Liver (tissue), 9 donors: ENCODE data around the gene TBC1D14. TPM values are rescaled to one million over a fixed set of nuclear protein-coding genes. Genes with fewer than 3 reads are reported as not detected.

Experiments
- DNase-seq: peaks from one replicate; pipeline ENCODE4 v3.0.0-alpha.2; 2017; ENCODE audit warnings: low spot score
- H3K27ac ChIP-seq, 2 donors: one replicate each; pipeline ENCODE4 v1.7.0; 2013; ENCODE audit warnings: inconsistent platforms in 2 of 2, low read length in 2 of 2, control low read depth in 1 of 2, low read depth in 1 of 2, mild to moderate bottlenecking in 1 of 2
- H3K27me3 ChIP-seq, 4 donors: one replicate each; pipeline versions ENCODE4 v1.6.1 to v1.7.0; 2013; ENCODE audit warnings: low read length in 3 of 4, inconsistent platforms in 1 of 4, mild to moderate bottlenecking in 1 of 4, moderate library complexity in 1 of 4; ENCODE audit not compliant: control insufficient read depth in 4 of 4, insufficient read depth in 4 of 4
- H3K36me3 ChIP-seq, 4 donors: one replicate each; pipeline versions ENCODE4 v1.6.1 to v1.7.0; 2013; ENCODE audit warnings: low read length in 3 of 4, mild to moderate bottlenecking in 3 of 4, low read depth in 1 of 4, moderate library complexity in 1 of 4; ENCODE audit not compliant: control insufficient read depth in 4 of 4, insufficient read depth in 3 of 4
- H3K4me1 ChIP-seq, 4 donors: one replicate each; pipeline versions ENCODE4 v1.6.1 to v1.7.0; 2013; ENCODE audit warnings: low read length in 3 of 4, mild to moderate bottlenecking in 3 of 4, moderate library complexity in 1 of 4; ENCODE audit not compliant: control insufficient read depth in 4 of 4, insufficient read depth in 4 of 4
- H3K4me3 ChIP-seq, 3 donors: one replicate each; pipeline versions ENCODE4 v1.6.1 to v1.7.0; 2013; ENCODE audit warnings: low read length in 3 of 3, control low read depth in 1 of 3, low read depth in 1 of 3, mild to moderate bottlenecking in 1 of 3
- H3K9ac ChIP-seq, 2 donors: one replicate each; pipeline ENCODE4 v1.7.0; 2013; ENCODE audit warnings: low read length in 2 of 2, mild to moderate bottlenecking in 2 of 2, moderate library complexity in 2 of 2, control low read depth in 1 of 2, low read depth in 1 of 2
- H3K9me3 ChIP-seq, 4 donors: one replicate each; pipeline versions ENCODE4 v1.6.1 to v1.7.0; 2013; ENCODE audit warnings: low read length in 3 of 4; ENCODE audit not compliant: control insufficient read depth in 4 of 4
- EGR1 ChIP-seq, 2 donors: IDR thresholded peaks; 2 replicates each; pipeline ENCODE4 v1.6.1; 2016 to 2018; ENCODE audit warnings: antibody characterized with exemption in 2 of 2, low read depth in 2 of 2
- FOXA1 ChIP-seq: IDR thresholded peaks from 2 replicates; pipeline ENCODE4 v1.6.1; 2016; ENCODE audit warnings: antibody characterized with exemption
- FOXA2 ChIP-seq: IDR thresholded peaks from 2 replicates; pipeline ENCODE4 v1.6.1; 2016; ENCODE audit warnings: antibody characterized with exemption
- GABPA ChIP-seq, 2 donors: IDR thresholded peaks in 1 of 2; conservative IDR thresholded peaks in 1 of 2; 2 replicates each; pipeline ENCODE4 v1.6.1; 2016; ENCODE audit warnings: antibody characterized with exemption in 2 of 2, mild to moderate bottlenecking in 1 of 2, moderate library complexity in 1 of 2
- HNF4A ChIP-seq, 2 donors: conservative IDR thresholded peaks; 2 replicates each; pipeline ENCODE4 v1.6.1; 2016; ENCODE audit warnings: antibody characterized with exemption in 2 of 2, mild to moderate bottlenecking in 2 of 2
- HNF4G ChIP-seq: IDR thresholded peaks from 2 replicates; pipeline ENCODE4 v1.6.1; 2016; ENCODE audit warnings: antibody characterized with exemption
- JUND ChIP-seq, 2 donors: IDR thresholded peaks; 2 replicates each; pipeline ENCODE4 v1.6.1; 2016; ENCODE audit warnings: antibody characterized with exemption in 2 of 2
- NR2F2 ChIP-seq: IDR thresholded peaks from 2 replicates; pipeline ENCODE4 v1.6.1; 2016; ENCODE audit warnings: antibody characterized with exemption
- RAD21 ChIP-seq, 2 donors: IDR thresholded peaks; 2 replicates each; pipeline ENCODE4 v1.6.1; 2016; ENCODE audit warnings: antibody characterized with exemption in 2 of 2, mild to moderate bottlenecking in 2 of 2
- RXRA ChIP-seq, 2 donors: IDR thresholded peaks; 2 replicates each; pipeline ENCODE4 v1.6.1; 2017 to 2018; ENCODE audit warnings: antibody characterized with exemption in 2 of 2, mild to moderate bottlenecking in 1 of 2
- SP1 ChIP-seq: IDR thresholded peaks from 2 replicates; pipeline ENCODE4 v1.6.1; 2018; ENCODE audit warnings: antibody characterized with exemption, mild to moderate bottlenecking
- TAF1 ChIP-seq: conservative IDR thresholded peaks from 2 replicates; pipeline ENCODE4 v1.6.1; 2016; ENCODE audit warnings: antibody characterized with exemption, mild to moderate bottlenecking
- YY1 ChIP-seq: IDR thresholded peaks from 2 replicates; pipeline ENCODE4 v1.6.1; 2016; ENCODE audit warnings: antibody characterized with exemption, mild to moderate bottlenecking
- WGBS: extraction: QIAGEN DNeasy Blood & Tissue Kit; methylation state at CpG from one replicate; pipeline ENCODE4 v1.1.7; 2013; 5-methylcytosine and 5-hydroxymethylcytosine counted together
- polyA plus RNA-seq, 2 donors: library from polyadenylated mRNA; stranded (reverse) in 1 of 2; unstranded in 1 of 2; fragments of 200-250 nt in 1 of 2; fragments of >200 nt in 1 of 2; fragmentation: Nextera tagmentation in 1 of 2; extraction: Ambion mirVana in 1 of 2; gene quantifications; one replicate each; pipeline versions ENCODE4 v1.2.1 to v1.2.3, GENCODE V29; 2013 to 2015
- total RNA-seq, 2 donors: library from RNA; depleted of rRNA; stranded (reverse); fragments of >200 nt; gene quantifications; one replicate each; pipeline ENCODE4 v1.2.3, GENCODE V29; 2014
- TF ChIP-seq, protein P1 (sequence below): IDR thresholded peaks from 2 replicates; pipeline ENCODE4 v1.6.1; 2016; ENCODE audit warnings: antibody characterized with exemption
- TF ChIP-seq, protein P2 (sequence below): fragments of 150-350 bp; IDR thresholded peaks from 2 replicates; pipeline ENCODE4 v1.5.1; 2017; ENCODE audit warnings: improper control_type of control experiment, low read depth, low read length; ENCODE audit not compliant: missing input control
- TF ChIP-seq, protein P3 (sequence below): IDR thresholded peaks from 2 replicates; pipeline ENCODE4 v1.6.1; 2016; ENCODE audit warnings: antibody characterized with exemption, mild to moderate bottlenecking
- TF ChIP-seq, protein P4 (sequence below): IDR thresholded peaks from 2 replicates; pipeline ENCODE4 v1.6.1; 2016; ENCODE audit warnings: antibody characterized with exemption
- TF ChIP-seq, protein P5 (sequence below): IDR thresholded peaks from 2 replicates; pipeline ENCODE4 v1.6.1; 2016; ENCODE audit warnings: antibody characterized with exemption
- donor health status: healthy.
- donor health status: healthy.
- donor health status: healthy.
- donor health status: healthy.
- donor health status: healthy.

Gene TBC1D14
- total and polyA plus RNA-seq, 4 donors: 10.0 to 45.2 (median 22.7) TPM

DNA sequence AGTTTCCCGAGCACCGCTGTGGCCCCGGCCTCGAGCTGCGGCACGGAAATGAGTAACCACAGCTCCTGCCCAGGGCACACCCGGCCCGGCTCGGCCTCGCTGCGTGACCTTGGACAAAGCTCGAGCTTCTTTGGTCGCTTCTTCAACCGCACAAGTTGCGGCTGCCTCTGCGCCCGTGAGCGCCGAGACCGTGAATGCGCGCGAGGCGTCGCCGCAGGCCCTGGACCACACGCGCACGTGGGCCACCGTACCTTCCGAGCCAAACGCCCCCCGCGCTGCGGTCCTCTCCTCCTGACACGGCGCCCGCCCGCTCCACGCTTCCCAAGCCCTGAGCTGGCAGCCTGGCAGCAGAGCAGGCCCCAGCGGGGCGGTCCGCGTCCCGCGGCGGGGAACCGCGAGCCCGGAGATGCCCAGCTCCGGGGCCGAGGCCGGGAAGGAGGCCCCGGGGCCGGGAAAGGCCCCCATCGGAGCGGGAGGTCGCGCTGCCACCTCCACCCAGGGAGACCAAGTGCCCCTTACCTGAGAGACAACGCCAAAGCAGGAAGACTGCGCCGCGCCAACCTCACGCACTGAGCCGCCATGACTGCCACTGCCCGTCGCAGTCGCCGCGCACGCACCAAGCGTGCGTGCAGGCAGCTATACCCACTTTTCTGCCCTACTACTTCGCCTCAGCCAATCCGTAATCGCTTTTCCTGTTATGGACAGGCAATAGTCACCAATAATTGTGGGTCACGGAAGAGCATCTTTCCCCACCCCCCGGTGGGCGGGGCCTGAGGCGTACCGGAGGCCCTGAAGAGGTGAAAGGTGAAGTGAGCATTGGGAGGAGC is 158.0 kb downstream of the TBC1D14 start, which contains the start of gene GRPEL1:
Gene GRPEL1, minus strand, starts transcription at position 613 of the 827 bp plus-strand sequence. Its CDS starts 32 bp downstream, at position 581.
- DNase-seq: peak; percentile 100
- Histone ChIP-seq H3K27ac (peak within 1 kb of the TSS; percentile 84 to 91), H3K4me1 (peaks cover 8 to 19% (median 15%) of the 10 kb centered on the region in 4 donors), H3K9ac (peak within 1 kb of the TSS; percentile 76 to 86), H3K27me3 (no peaks in the 10 kb centered on the region), H3K36me3 (peaks cover 2 to 18% (median 13%) of the 10 kb centered on the region in 4 donors), H3K9me3 (no peaks in the 10 kb centered on the region), H3K4me3 (peak within 1 kb of the TSS; percentile 75 to 96 (median 86))
- TF ChIP-seq, protein P1, sequence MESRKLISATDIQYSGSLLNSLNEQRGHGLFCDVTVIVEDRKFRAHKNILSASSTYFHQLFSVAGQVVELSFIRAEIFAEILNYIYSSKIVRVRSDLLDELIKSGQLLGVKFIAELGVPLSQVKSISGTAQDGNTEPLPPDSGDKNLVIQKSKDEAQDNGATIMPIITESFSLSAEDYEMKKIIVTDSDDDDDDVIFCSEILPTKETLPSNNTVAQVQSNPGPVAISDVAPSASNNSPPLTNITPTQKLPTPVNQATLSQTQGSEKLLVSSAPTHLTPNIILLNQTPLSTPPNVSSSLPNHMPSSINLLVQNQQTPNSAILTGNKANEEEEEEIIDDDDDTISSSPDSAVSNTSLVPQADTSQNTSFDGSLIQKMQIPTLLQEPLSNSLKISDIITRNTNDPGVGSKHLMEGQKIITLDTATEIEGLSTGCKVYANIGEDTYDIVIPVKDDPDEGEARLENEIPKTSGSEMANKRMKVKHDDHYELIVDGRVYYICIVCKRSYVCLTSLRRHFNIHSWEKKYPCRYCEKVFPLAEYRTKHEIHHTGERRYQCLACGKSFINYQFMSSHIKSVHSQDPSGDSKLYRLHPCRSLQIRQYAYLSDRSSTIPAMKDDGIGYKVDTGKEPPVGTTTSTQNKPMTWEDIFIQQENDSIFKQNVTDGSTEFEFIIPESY: no peak
- TF ChIP-seq, protein P2, sequence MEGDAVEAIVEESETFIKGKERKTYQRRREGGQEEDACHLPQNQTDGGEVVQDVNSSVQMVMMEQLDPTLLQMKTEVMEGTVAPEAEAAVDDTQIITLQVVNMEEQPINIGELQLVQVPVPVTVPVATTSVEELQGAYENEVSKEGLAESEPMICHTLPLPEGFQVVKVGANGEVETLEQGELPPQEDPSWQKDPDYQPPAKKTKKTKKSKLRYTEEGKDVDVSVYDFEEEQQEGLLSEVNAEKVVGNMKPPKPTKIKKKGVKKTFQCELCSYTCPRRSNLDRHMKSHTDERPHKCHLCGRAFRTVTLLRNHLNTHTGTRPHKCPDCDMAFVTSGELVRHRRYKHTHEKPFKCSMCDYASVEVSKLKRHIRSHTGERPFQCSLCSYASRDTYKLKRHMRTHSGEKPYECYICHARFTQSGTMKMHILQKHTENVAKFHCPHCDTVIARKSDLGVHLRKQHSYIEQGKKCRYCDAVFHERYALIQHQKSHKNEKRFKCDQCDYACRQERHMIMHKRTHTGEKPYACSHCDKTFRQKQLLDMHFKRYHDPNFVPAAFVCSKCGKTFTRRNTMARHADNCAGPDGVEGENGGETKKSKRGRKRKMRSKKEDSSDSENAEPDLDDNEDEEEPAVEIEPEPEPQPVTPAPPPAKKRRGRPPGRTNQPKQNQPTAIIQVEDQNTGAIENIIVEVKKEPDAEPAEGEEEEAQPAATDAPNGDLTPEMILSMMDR: no peak
- TF ChIP-seq TAF1: peak; percentile 90
- peak in 1 of 2 donors; percentile 32 for TF ChIP-seq RAD21 (IDR thresholded peaks at IDR 0.05)
- no peak for TF ChIP-seq FOXA2
- TF ChIP-seq HNF4A (conservative IDR thresholded peaks at IDR 0.05): peak; percentile 37 to 38
- peak; percentile 53 for TF ChIP-seq FOXA1
- TF ChIP-seq, protein P3, sequence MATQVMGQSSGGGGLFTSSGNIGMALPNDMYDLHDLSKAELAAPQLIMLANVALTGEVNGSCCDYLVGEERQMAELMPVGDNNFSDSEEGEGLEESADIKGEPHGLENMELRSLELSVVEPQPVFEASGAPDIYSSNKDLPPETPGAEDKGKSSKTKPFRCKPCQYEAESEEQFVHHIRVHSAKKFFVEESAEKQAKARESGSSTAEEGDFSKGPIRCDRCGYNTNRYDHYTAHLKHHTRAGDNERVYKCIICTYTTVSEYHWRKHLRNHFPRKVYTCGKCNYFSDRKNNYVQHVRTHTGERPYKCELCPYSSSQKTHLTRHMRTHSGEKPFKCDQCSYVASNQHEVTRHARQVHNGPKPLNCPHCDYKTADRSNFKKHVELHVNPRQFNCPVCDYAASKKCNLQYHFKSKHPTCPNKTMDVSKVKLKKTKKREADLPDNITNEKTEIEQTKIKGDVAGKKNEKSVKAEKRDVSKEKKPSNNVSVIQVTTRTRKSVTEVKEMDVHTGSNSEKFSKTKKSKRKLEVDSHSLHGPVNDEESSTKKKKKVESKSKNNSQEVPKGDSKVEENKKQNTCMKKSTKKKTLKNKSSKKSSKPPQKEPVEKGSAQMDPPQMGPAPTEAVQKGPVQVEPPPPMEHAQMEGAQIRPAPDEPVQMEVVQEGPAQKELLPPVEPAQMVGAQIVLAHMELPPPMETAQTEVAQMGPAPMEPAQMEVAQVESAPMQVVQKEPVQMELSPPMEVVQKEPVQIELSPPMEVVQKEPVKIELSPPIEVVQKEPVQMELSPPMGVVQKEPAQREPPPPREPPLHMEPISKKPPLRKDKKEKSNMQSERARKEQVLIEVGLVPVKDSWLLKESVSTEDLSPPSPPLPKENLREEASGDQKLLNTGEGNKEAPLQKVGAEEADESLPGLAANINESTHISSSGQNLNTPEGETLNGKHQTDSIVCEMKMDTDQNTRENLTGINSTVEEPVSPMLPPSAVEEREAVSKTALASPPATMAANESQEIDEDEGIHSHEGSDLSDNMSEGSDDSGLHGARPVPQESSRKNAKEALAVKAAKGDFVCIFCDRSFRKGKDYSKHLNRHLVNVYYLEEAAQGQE: peak; percentile 84
- no peak for TF ChIP-seq HNF4G
- TF ChIP-seq, protein P4, sequence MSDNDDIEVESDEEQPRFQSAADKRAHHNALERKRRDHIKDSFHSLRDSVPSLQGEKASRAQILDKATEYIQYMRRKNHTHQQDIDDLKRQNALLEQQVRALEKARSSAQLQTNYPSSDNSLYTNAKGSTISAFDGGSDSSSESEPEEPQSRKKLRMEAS: no peak
- peak in 1 of 2 donors; percentile 67 for TF ChIP-seq GABPA (IDR thresholded peaks at IDR 0.05 in 1 of 2, conservative IDR thresholded peaks at IDR 0.05 in 1 of 2)
- TF ChIP-seq NR2F2: peak; percentile 96
- TF ChIP-seq YY1: peak; percentile 94
- TF ChIP-seq EGR1 (IDR thresholded peaks at IDR 0.05; ENCODE audit: low read depth in 2 of 2): no peak
- peak; percentile 74 to 87 for TF ChIP-seq RXRA (IDR thresholded peaks at IDR 0.05)
- TF ChIP-seq JUND (IDR thresholded peaks at IDR 0.05): peak in 1 of 2 donors; percentile 12
- TF ChIP-seq, protein P5, sequence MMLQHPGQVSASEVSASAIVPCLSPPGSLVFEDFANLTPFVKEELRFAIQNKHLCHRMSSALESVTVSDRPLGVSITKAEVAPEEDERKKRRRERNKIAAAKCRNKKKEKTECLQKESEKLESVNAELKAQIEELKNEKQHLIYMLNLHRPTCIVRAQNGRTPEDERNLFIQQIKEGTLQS: no peak
- peak; percentile 97 for TF ChIP-seq SP1
- under 1% methylated on average over 81 of the region's 81 CpGs for WGBS
